Fibroblast of lung (primary cell): ENCODE measurements around the gene GBF1. TPM values are rescaled to one million over a fixed set of nuclear protein-coding genes. Genes with fewer than 3 reads are reported as not detected.

Experiments
- DNase-seq, 2 donors: peaks; one replicate each; pipeline versions ENCODE4 v3.0.0 to v3.0.0-alpha.2; 2010; ENCODE audit warnings: low read depth in 2 of 2
- H2AFZ ChIP-seq: 2 replicates; pipeline ENCODE4 v1.5.1; 2012; ENCODE audit warnings: low read length, control low read depth, inconsistent platforms
- H3K27ac ChIP-seq: 2 replicates; pipeline ENCODE4 v1.5.1; 2011; ENCODE audit warnings: low read length, control low read depth; ENCODE audit not compliant: insufficient read depth
- H3K27me3 ChIP-seq: 2 replicates; pipeline ENCODE4 v1.5.1; 2011; ENCODE audit warnings: mild to moderate bottlenecking, low read length; ENCODE audit not compliant: control insufficient read depth, insufficient read depth
- H3K36me3 ChIP-seq: 2 replicates; pipeline ENCODE4 v1.5.1; 2011; ENCODE audit warnings: low read length; ENCODE audit not compliant: control insufficient read depth, insufficient read depth
- H3K4me1 ChIP-seq: 2 replicates; pipeline ENCODE4 v1.5.1; 2011; ENCODE audit warnings: low read length; ENCODE audit not compliant: control insufficient read depth, insufficient read depth; ENCODE audit errors: extremely low read depth
- H3K4me2 ChIP-seq: 2 replicates; pipeline ENCODE4 v1.5.1; 2011; ENCODE audit warnings: low read length, control low read depth; ENCODE audit not compliant: insufficient read depth; ENCODE audit errors: extremely low read depth
- H3K4me3 ChIP-seq, 4 experiments: fragments of 200-600 bp in 1 of 4; sonication (generic) in 1 of 4; replicated peaks in 1 of 4; 2 replicates each; pipeline ENCODE4 v1.5.1; 2011 to 2016; ENCODE audit warnings: low read length in 4 of 4, low read depth in 3 of 4, mild to moderate bottlenecking in 3 of 4, control low read depth in 2 of 4, inconsistent platforms in 1 of 4, mixed read lengths in 1 of 4; ENCODE audit not compliant: insufficient read depth in 1 of 4; ENCODE audit errors: control extremely low read depth in 1 of 4
- H3K79me2 ChIP-seq: 2 replicates; pipeline ENCODE4 v1.5.1; 2012; ENCODE audit warnings: mild to moderate bottlenecking, low read length, inconsistent platforms; ENCODE audit not compliant: control insufficient read depth, insufficient read depth
- H3K9ac ChIP-seq: 2 replicates; pipeline ENCODE4 v1.5.1; 2011; ENCODE audit warnings: mild to moderate bottlenecking, low read length, control low read depth; ENCODE audit not compliant: insufficient read depth
- H3K9me3 ChIP-seq: 2 replicates; pipeline ENCODE4 v1.5.1; 2012; ENCODE audit warnings: low read depth, low read length; ENCODE audit not compliant: control insufficient read depth, insufficient read depth
- H4K20me1 ChIP-seq: 2 replicates; pipeline ENCODE4 v1.5.1; 2011; ENCODE audit warnings: low read length; ENCODE audit not compliant: control insufficient read depth, insufficient read depth; ENCODE audit errors: extremely low read depth
- CTCF ChIP-seq, 2 donors: IDR thresholded peaks in 1 of 2; conservative IDR thresholded peaks in 1 of 2; 1 replicate in 1 of 2; 2 replicates in 1 of 2; pipeline ENCODE4 v1.5.1; 2011 to 2012; ENCODE audit warnings: low read length in 2 of 2, control low read depth in 1 of 2, inconsistent platforms in 1 of 2, low read depth in 1 of 2, mild to moderate bottlenecking in 1 of 2
- EZH2 ChIP-seq: IDR thresholded peaks from 2 replicates; pipeline ENCODE4 v1.5.1; 2012; ENCODE audit warnings: low read length, control low read depth, mild to moderate bottlenecking; ENCODE audit errors: missing control alignments
- polyA plus RNA-seq, 2 donors: library from polyadenylated mRNA; depleted of rRNA in 1 of 2; stranded (reverse) in 1 of 2; unstranded in 1 of 2; fragments of >200 nt; gene quantifications; 2 replicates each; pipeline ENCODE4 v1.2.1, GENCODE V29; 2011 to 2012; ENCODE audit warnings: missing spikeins in 1 of 2
- total RNA-seq: library from RNA; depleted of rRNA; stranded (reverse); fragments of >200 nt; gene quantifications from 2 replicates; pipeline ENCODE4 v1.2.1, GENCODE V29; 2014

GBF1 gene
- total and polyA plus RNA-seq, 2 donors (not counting 1 experiment from before 2014, with no cell fraction given), result 24.1 to 24.6 TPM

GRCh38 chr10:102379383-102379782 lies 134.1 kb downstream of the GBF1 start:
- H3K36me3 ChIP-seq, result peaks cover 31% of the 10 kb centered on the region
- H3K4me3 ChIP-seq, result no peak overlapping the region
- H3K4me1 ChIP-seq, result no peaks in the 10 kb centered on the region
- H3K27ac ChIP-seq, result no peak overlapping the region
- no peak overlapping the region for H2AFZ ChIP-seq
- H4K20me1 ChIP-seq, result no peaks in the 10 kb centered on the region
- TF ChIP-seq CTCF (conservative IDR thresholded peaks at IDR 0.05 in 1 of 2, IDR thresholded peaks at IDR 0.05 in 1 of 2; ENCODE audit: low read depth in 1 of 2, low read length in 2 of 2), result no peak
- no peak for TF ChIP-seq EZH2
- DNase-seq, result no peak
- no peak overlapping the region for H3K9ac ChIP-seq
- no peaks in the 10 kb centered on the region for H3K27me3 ChIP-seq
- H3K79me2 ChIP-seq, result no peaks in the 10 kb centered on the region
- no peak overlapping the region for H3K4me2 ChIP-seq
- no peaks in the 10 kb centered on the region for H3K9me3 ChIP-seq

GRCh38 chr10:102381983-102382382 lies 136.7 kb downstream of the GBF1 start:
- peaks cover 20% of the 10 kb centered on the region for H3K36me3 ChIP-seq
- H2AFZ ChIP-seq, result no peak overlapping the region
- no peaks in the 10 kb centered on the region for H3K4me1 ChIP-seq
- H3K9ac ChIP-seq, result no peak overlapping the region
- no peak overlapping the region for H3K4me2 ChIP-seq
- no peaks in the 10 kb centered on the region for H4K20me1 ChIP-seq
- H3K9me3 ChIP-seq, result no peaks in the 10 kb centered on the region
- DNase-seq, result no peak
- TF ChIP-seq CTCF (conservative IDR thresholded peaks at IDR 0.05 in 1 of 2, IDR thresholded peaks at IDR 0.05 in 1 of 2; ENCODE audit: low read depth in 1 of 2, low read length in 2 of 2) (no peak), EZH2 (no peak)
- H3K27ac ChIP-seq, result no peak overlapping the region
- no peak overlapping the region for H3K4me3 ChIP-seq
- no peaks in the 10 kb centered on the region for H3K27me3 ChIP-seq
- H3K79me2 ChIP-seq, result no peaks in the 10 kb centered on the region

- Histone ChIP-seq H3K27me3 (no peaks in the 10 kb centered on the region), H4K20me1 (no peaks in the 10 kb centered on the region), H3K79me2 (no peaks in the 10 kb centered on the region), H3K9ac (no peak overlapping the region), H2AFZ (no peak overlapping the region), H3K4me2 (no peak overlapping the region), H3K4me3 (no peak overlapping the region), H3K9me3 (no peaks in the 10 kb centered on the region), H3K4me1 (no peaks in the 10 kb centered on the region), H3K36me3 (peaks cover 20% of the 10 kb centered on the region), H3K27ac (no peak overlapping the region)
- no peak for DNase-seq
- no peak for TF ChIP-seq CTCF (conservative IDR thresholded peaks at IDR 0.05 in 1 of 2, IDR thresholded peaks at IDR 0.05 in 1 of 2; ENCODE audit: low read depth in 1 of 2, low read length in 2 of 2)
- no peak for TF ChIP-seq EZH2
Measured at GRCh38 chr10:102382871-102383270, 137.5 kb downstream of the GBF1 start.
